GM19452 (cell line): ENCODE measurements around the gene CDY2A.
"Not testable (repeated sequence)": the region's sequence is repeated elsewhere in the genome, so short reads cannot be mapped to it uniquely, and the experiment has no call there.

Experiments used
- ATAC-seq: cut with Tn5 transposase; IDR thresholded peaks from one replicate; pipeline ENCODE4 v1.9.1; 2021; ENCODE audit not compliant: unreplicated experiment

CDY2A gene

DNA sequence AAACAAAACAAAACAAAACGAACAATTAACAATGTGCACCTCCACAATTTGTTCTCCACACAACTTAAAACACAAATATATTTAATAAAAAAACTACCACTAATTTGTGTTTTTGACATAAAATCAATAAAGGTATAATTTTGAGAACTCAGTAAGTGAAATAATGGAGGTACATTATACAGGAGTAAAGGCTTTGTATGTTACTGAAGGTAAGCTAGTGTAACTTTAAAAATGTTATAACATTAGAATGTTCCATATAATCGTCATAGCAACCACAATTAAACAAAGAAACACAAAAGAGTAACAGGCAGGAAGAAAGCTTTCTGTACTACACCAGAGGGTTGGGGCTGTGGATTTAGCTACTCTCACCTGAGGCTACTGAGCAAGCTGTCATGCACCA, at the start of gene CDY2A:
TSS of gene CDY2A (plus strand) at position 301 of the 400 bp plus-strand sequence. CDS start 328 bp downstream, outside the sequence.
- not testable (repeated sequence) for ATAC-seq

- not testable (repeated sequence) for ATAC-seq
These were observed 28.0 kb upstream of the CDY2A start for GRCh38 chrY:17997586-17997985.

DNA sequence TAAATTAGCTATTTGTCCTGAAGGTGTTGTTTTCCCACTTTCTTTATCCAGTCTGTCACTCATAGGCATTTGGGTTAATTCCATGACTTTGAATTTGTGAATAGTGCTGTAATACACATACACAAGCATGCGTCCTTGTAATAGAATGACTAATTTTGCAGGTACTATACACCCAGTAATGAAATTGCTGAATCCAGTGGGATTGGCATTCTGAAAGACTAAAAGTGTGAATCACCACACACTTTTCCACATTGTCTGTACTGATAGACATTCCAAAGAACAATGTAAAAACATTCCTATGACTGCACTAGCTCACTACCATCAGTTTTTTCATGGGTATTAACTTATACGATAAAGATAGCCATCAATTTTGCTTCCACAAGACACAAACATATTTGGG, 27.3 kb upstream of the CDY2A start:
- ATAC-seq, result not testable (repeated sequence)

DNA sequence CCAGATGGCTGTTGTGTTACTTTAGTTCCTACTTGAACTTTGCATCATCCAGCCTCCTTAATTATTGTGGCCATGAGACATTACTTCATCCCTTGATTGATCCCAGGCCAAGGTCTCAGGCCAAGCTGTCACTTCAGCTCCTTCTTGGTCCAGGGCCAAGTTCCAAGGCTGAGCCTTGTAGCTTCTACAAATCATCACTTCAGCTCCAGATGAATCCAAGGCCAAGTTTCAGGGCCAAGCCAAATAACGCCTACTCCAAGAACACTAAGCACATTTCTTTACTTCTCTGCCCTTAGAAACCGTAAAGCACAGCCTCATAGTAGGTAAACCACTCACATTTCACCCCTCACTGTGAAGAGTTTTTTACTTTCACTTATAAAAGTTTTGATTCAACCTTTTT, 1.7 kb upstream of the CDY2A start:
- not testable (repeated sequence) for ATAC-seq

GRCh38 chrY:18028845-18029244, 3.3 kb downstream of the CDY2A start:
- not testable (repeated sequence) for ATAC-seq

DNA sequence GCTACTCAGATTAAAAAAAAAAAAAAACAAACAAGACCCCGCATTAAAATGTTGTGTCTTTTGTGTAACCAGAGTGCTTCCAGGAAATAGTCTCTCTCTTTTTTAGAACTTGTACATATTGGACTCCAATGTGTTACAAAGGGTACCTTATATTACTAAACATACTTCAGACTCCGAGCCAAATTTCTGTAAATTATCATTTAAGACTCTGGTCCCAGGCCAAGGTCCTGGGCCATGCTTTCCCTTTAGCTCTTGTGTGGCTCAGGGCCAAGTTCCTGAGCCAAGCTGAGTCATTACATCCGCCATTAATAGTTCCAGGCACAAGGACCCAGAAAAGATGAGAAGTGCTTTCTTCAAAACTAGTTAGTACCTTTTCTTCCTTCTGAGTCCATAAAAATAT, 4.6 kb downstream of the CDY2A start:
- ATAC-seq, result not testable (repeated sequence)

DNA sequence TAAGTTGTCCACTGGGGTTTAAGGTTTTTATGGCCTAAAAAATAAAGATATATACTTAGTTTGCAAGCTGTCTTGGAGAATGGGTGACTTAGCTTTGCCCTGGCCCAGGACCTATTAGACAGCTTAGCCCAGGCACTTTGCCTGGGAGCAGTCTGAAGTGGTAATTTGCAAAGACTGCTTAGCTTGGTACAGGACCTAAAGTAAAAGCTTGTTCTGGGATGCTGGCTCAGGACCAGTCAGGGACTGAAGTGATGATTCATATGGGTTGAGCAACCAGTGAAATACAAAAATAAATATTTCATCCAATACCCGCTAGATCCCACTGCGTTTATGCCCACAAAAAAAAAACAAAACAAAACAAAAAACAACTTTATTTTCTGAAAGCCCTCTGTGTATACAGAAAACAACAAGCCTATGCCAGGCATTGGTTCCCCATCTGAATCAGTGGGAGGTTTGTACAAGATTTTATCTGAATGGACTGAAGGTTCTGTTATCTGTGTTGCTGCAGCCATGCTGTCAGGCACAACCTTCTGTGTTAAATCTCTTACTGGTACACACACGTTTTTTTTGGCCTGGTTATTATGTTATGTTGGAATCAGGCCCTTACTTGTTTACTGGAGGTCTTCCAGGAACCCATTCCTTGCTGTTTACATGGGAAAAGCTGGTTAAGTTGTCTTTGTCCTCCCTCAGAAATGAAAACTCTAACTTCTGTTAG, 8.7 kb downstream of the CDY2A start:
- ATAC-seq, result not testable (repeated sequence)

GRCh38 chrY:18034864-18035263, 9.3 kb downstream of the CDY2A start:
- not testable (repeated sequence) for ATAC-seq

GRCh38 chrY:18044990-18045389, 19.4 kb downstream of the CDY2A start:
- not testable (repeated sequence) for ATAC-seq

DNA sequence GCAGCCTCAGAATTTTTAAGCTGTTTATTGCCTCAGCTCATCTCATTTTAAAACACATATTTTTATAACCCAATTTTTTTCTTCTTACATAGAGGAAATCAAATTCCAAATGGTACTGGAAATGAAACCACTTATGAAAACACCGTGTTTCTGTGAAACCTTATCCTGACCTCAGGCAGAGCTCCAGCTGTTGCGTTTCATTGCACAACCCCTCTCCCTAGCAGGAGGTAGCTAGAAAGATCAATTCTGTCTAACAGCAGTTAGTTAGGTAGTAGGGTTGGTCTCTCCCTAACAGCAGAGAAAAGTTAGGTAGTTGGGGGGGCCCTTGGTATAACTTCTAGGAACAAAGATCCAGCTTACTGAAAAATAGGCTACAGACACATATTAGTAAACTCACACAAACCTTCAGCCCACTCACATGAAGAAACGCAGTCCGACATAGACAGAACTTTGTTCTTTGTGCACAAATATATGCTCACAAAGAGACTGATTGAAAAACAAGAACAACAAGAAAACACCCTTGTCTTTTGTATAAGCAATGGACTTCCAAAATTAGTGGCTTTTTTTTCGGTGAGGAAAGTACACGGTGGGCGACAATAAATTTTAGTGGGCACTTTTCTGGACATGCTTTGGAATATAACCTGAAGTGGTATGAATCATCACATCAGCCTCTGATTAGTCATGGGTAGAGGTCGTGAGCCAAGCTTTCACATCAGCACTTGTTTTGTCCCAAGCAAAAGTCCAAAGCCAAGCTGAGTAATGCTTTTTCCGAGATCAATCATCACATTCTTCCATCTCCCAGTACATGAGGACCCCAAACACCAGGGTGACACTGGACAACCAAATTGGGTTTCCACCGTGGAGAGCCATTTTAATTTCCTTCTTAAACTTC, 22.8 kb downstream of the CDY2A start:
- not testable (repeated sequence) for ATAC-seq

DNA sequence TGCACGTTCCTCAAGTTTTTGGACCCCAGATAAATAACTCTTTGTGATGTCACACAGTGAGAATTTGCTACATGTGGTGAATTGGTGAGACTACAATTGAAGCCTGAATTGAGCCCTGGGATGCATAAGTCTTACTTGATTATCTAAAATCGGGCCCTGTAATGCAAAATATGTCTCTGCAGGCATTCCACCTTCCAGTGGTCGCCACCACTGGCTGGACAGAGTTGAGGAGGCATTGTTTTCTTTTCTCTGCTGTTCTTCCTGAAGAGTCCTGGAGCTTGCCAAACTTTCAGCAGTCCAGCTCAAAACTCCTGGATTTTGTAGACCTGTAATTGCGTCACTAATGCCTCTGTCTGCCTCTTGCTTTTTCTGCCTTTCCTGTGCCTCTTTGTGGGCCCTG, 23.5 kb downstream of the CDY2A start:
- ATAC-seq, result not testable (repeated sequence)

DNA sequence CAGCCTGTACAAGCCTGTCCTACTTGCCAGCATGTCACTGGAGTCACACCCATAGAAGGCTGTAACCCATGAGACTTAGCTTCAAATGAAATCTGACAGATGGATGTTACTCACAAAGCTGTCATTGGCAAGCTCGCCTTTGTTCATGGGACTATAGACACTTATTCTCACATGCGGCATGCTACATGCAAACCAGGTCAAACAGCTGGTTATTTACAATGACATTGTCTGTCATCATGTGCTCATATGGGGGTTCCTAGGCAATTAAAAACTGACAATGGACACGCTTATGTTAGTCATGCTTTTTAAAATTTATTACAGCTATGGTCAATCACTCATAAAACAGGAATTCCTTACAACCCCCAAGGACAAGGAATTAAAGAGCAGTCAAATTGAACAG, 30.9 kb downstream of the CDY2A start:
- ATAC-seq, result not testable (repeated sequence)

DNA sequence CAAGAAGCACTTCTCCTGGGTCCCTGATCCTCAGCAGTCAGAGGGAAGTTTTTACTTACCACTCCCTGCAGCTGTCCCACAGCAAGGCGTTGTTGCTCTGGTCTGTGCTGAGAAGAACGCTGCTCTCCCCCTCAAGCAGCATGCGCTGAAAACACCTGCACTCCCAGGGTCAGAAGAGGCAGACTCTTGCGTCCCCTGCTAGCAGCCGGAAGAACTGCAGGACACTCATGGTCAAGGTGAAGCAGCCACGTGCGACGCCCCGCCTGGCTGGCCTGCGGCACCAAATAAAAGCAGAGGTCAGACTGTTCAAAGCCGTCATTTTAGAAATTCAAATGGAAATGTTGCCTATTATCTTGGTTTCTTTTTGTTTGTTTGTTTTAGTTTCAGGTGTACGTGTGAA, 47.9 kb downstream of the CDY2A start:
- ATAC-seq, result not testable (repeated sequence)
